Activated naive CD4-positive, alpha-beta T cell treated with anti-CD3 and anti-CD28 coated beads for 36 hours (primary cell): ENCODE results near the gene BLNK. TPM values are rescaled to one million over a fixed set of nuclear protein-coding genes. Genes with fewer than 3 reads are reported as not detected.
A peak's percentile ranks its signal among the peaks of the same experiment; 100 is the strongest.

Experiments
- CTCF ChIA-PET: fragments of 350-600 bp; sonication (Branson Sonifier 250); formaldehyde crosslinking; loops from one replicate; lab custom pipeline; 2021; ENCODE audit warnings: antibody characterized with exemption; lab: Charles Lee
- DNase-seq: peaks from one replicate; pipeline ENCODE4 v3.0.0-alpha.2; 2020
- H3K27ac Mint-ChIP-seq: one replicate; pipeline ENCODE4 v1.8.0; 2021; ENCODE audit warnings: mild to moderate bottlenecking, mixed read lengths
- H3K27me3 Mint-ChIP-seq: one replicate; pipeline ENCODE4 v1.8.0; 2021; ENCODE audit warnings: low read depth, mixed read lengths
- H3K36me3 Mint-ChIP-seq: one replicate; pipeline ENCODE4 v1.8.0; 2021; ENCODE audit warnings: low read depth, mixed read lengths
- H3K4me1 Mint-ChIP-seq: one replicate; pipeline ENCODE4 v1.8.0; 2021; ENCODE audit warnings: low read depth, mixed read lengths
- H3K4me3 Mint-ChIP-seq: one replicate; pipeline ENCODE4 v1.8.0; 2021; ENCODE audit warnings: mild to moderate bottlenecking, moderate library complexity, mixed read lengths
- H3K9me3 Mint-ChIP-seq: one replicate; pipeline ENCODE4 v1.8.0; 2021; ENCODE audit warnings: mixed read lengths
- intact Hi-C: fragments of 100-400 bp; cut with micrococcal nuclease; formaldehyde crosslinking; loops from one replicate; pipeline ENCODE4 v1.15.1; 2023
- total RNA-seq, 2 experiments: library from RNA; stranded (reverse); gene quantifications; one replicate each; pipeline ENCODE4 v1.2.3, GENCODE V29; 2021

Gene BLNK
- total RNA-seq, 2 experiments from 2014 or later: not detected

GRCh38 chr10:96301616-96302015, 30.2 kb upstream of the BLNK start:
- H3K4me3 Mint-ChIP-seq: no peak overlapping the region
- intact Hi-C loops: no loop called here
- CTCF ChIA-PET: interaction anchor here (0.5 to 2.4 kb wide), 7 partner anchors 8 to 213 kb away, joined by 3 to 6 read pairs (median 4); no protein-coding TSS in a partner anchor
- peaks cover 7% of the 10 kb centered on the region for H3K27me3 Mint-ChIP-seq
- no peak overlapping the region for H3K27ac Mint-ChIP-seq
- no peaks in the 10 kb centered on the region for H3K9me3 Mint-ChIP-seq
- peaks cover 45% of the 10 kb centered on the region for H3K4me1 Mint-ChIP-seq
- no peaks in the 10 kb centered on the region for H3K36me3 Mint-ChIP-seq
- DNase-seq: no peak

- intact Hi-C loops: loop anchor here (2.0 to 10.0 kb wide), 3 partner anchors 41 to 393 kb away; partner anchors contain the start of genes CC2D2B and CCNJ
- peak overlapping the region; percentile 73 for H3K27ac Mint-ChIP-seq
- H3K27me3 Mint-ChIP-seq: peaks cover 3% of the 10 kb centered on the region
- H3K4me3 Mint-ChIP-seq: peak overlapping the region; percentile 48
- H3K4me1 Mint-ChIP-seq: peaks cover 43% of the 10 kb centered on the region
- CTCF ChIA-PET: interaction anchor here (0.7 to 2.1 kb wide), 4 partner anchors 12 to 70 kb away, joined by 3 to 9 read pairs (median 5); no protein-coding TSS in a partner anchor
- no peaks in the 10 kb centered on the region for H3K36me3 Mint-ChIP-seq
- peak; percentile 47 for DNase-seq
- no peaks in the 10 kb centered on the region for H3K9me3 Mint-ChIP-seq
Observed at GRCh38 chr10:96299383-96299782, 28.0 kb upstream of the BLNK start.

- Mint-ChIP-seq H3K27me3 (no peaks in the 10 kb centered on the region), H3K4me3 (no peak overlapping the region), H3K36me3 (no peaks in the 10 kb centered on the region), H3K9me3 (no peaks in the 10 kb centered on the region), H3K27ac (no peak overlapping the region), H3K4me1 (peaks cover 37% of the 10 kb centered on the region)
- intact Hi-C loops: loop anchor here (2.0 to 10.0 kb wide), 3 partner anchors 42 to 392 kb away; partner anchors contain the start of genes CC2D2B and CCNJ
- no peak for DNase-seq
- CTCF ChIA-PET: interaction anchor here (1.0 to 2.1 kb wide), 3 partner anchors 11 to 69 kb away, joined by 3 to 9 read pairs (median 5); no protein-coding TSS in a partner anchor
Observed at GRCh38 chr10:96298362-96298761, 27.0 kb upstream of the BLNK start.

- Mint-ChIP-seq H3K27me3 (no peaks in the 10 kb centered on the region), H3K4me3 (no peak overlapping the region), H3K4me1 (peaks cover 37% of the 10 kb centered on the region), H3K27ac (no peak overlapping the region), H3K9me3 (no peaks in the 10 kb centered on the region), H3K36me3 (no peaks in the 10 kb centered on the region)
- CTCF ChIA-PET: interaction anchor here (2.1 kb wide), 1 partner anchor 68 kb away, joined by 9 read pairs; no protein-coding TSS in a partner anchor
- no peak for DNase-seq
- intact Hi-C loops: loop anchor here (10.0 kb wide), 1 partner anchor 253 kb away; the partner anchor contains the start of gene CCNJ
Observed at GRCh38 chr10:96297486-96297885, 26.1 kb upstream of the BLNK start.

GRCh38 chr10:96295475-96295874, 24.1 kb upstream of the BLNK start:
- Mint-ChIP-seq H3K36me3 (no peaks in the 10 kb centered on the region), H3K9me3 (no peaks in the 10 kb centered on the region), H3K4me1 (peaks cover 33% of the 10 kb centered on the region), H3K27me3 (no peaks in the 10 kb centered on the region), H3K27ac (no peak overlapping the region), H3K4me3 (no peak overlapping the region)
- no peak for DNase-seq
- CTCF ChIA-PET: interaction anchor here (1.1 to 6.5 kb wide), 3 partner anchors 64 to 278 kb away, joined by 3 to 98 read pairs (median 4); no protein-coding TSS in a partner anchor
- intact Hi-C loops: loop anchor here (10.0 kb wide), 1 partner anchor 251 kb away; the partner anchor contains the start of gene CCNJ

GRCh38 chr10:96292971-96293920, 21.9 kb upstream of the BLNK start:
- H3K4me3 Mint-ChIP-seq: no peak overlapping the region
- CTCF ChIA-PET: interaction anchor here (0.5 to 6.5 kb wide), 9 partner anchors 9 to 276 kb away, joined by 3 to 98 read pairs (median 4); no protein-coding TSS in a partner anchor

GRCh38 chr10:96290368-96291133, 19.2 kb upstream of the BLNK start:
- Mint-ChIP-seq H3K27ac (no peak overlapping the region), H3K9me3 (no peaks in the 10 kb centered on the region), H3K27me3 (no peaks in the 10 kb centered on the region), H3K4me1 (peaks cover 18% of the 10 kb centered on the region), H3K36me3 (no peaks in the 10 kb centered on the region), H3K4me3 (no peak overlapping the region)
- CTCF ChIA-PET: interaction anchor here (0.7 to 6.5 kb wide), 5 partner anchors 12 to 273 kb away, joined by 3 to 98 read pairs (median 4); partner anchors contain the start of gene DNTT
- no peak for DNase-seq
- intact Hi-C loops: loop anchor here (5.0 to 10.0 kb wide), 2 partner anchors 246 to 598 kb away; partner anchors contain the start of genes CCNJ and TCTN3

More at GRCh38 chr10:96292971-96293920, 21.9 kb upstream of the BLNK start:
- peak; percentile 31 for DNase-seq
- intact Hi-C loops: loop anchor here (1.0 to 10.0 kb wide), 5 partner anchors 47 to 601 kb away; partner anchors contain the start of genes CCNJ and TCTN3
- Mint-ChIP-seq H3K36me3 (no peaks in the 10 kb centered on the region), H3K9me3 (no peaks in the 10 kb centered on the region), H3K4me1 (peaks cover 17% of the 10 kb centered on the region), H3K27ac (no peak overlapping the region), H3K27me3 (no peaks in the 10 kb centered on the region)

- Mint-ChIP-seq H3K4me3 (no peak overlapping the region), H3K36me3 (no peaks in the 10 kb centered on the region), H3K4me1 (peaks cover 15% of the 10 kb centered on the region), H3K27ac (no peak overlapping the region), H3K9me3 (no peaks in the 10 kb centered on the region), H3K27me3 (no peaks in the 10 kb centered on the region)
- no peak for DNase-seq
- CTCF ChIA-PET: no interaction called here
- intact Hi-C loops: no loop called here
Observed at GRCh38 chr10:96289218-96289910, 18.0 kb upstream of the BLNK start.

- H3K27me3 Mint-ChIP-seq: no peaks in the 10 kb centered on the region
- DNase-seq: no peak
- no peaks in the 10 kb centered on the region for H3K9me3 Mint-ChIP-seq
- intact Hi-C loops: no loop called here
- H3K36me3 Mint-ChIP-seq: no peaks in the 10 kb centered on the region
- CTCF ChIA-PET: interaction anchor here (0.6 to 2.2 kb wide), 4 partner anchors 11 to 515 kb away, joined by 3 to 12 read pairs (median 5); no protein-coding TSS in a partner anchor
- H3K4me1 Mint-ChIP-seq: peaks cover 15% of the 10 kb centered on the region
- H3K27ac Mint-ChIP-seq: no peak overlapping the region
- H3K4me3 Mint-ChIP-seq: no peak overlapping the region
Observed at GRCh38 chr10:96288151-96288621, 16.8 kb upstream of the BLNK start.

GRCh38 chr10:96287392-96288105, 16.2 kb upstream of the BLNK start:
- Mint-ChIP-seq H3K4me1 (peaks cover 15% of the 10 kb centered on the region), H3K27me3 (no peaks in the 10 kb centered on the region), H3K9me3 (no peaks in the 10 kb centered on the region), H3K27ac (no peak overlapping the region), H3K4me3 (no peak overlapping the region), H3K36me3 (no peaks in the 10 kb centered on the region)
- CTCF ChIA-PET: interaction anchor here (0.6 to 2.2 kb wide), 7 partner anchors 11 to 515 kb away, joined by 3 to 12 read pairs (median 4); no protein-coding TSS in a partner anchor
- no peak for DNase-seq
- intact Hi-C loops: no loop called here
